SK-N-SH treated with all-trans-retinoic acid at 6 μM for 48 hours (cell line): ENCODE measurements around the gene COL6A3.

Source experiments
- ATAC-seq: fragments of 200-7000 bp; cut with Tn5 transposase; 3 replicates; pipeline ENCODE4 v1.9.1; 2020; ENCODE audit warnings: mild to moderate bottlenecking, moderate library complexity
- ARNTL ChIP-seq: fragments of 450-650 bp; formaldehyde crosslinking; IDR thresholded peaks from 2 replicates; pipeline ENCODE4 v1.5.0; 2020; ENCODE audit warnings: low read depth, mild to moderate bottlenecking, moderate library complexity, borderline replicate concordance
- BACH2 ChIP-seq: fragments of 250-450 bp; sonication (Bioruptor Pico); IDR thresholded peaks from 2 replicates; pipeline ENCODE4 v1.9.0; 2021; ENCODE audit warnings: mild to moderate bottlenecking, borderline replicate concordance
- CSDC2 ChIP-seq: fragments of 250-450 bp; sonication (Bioruptor Pico); IDR thresholded peaks from 2 replicates; pipeline ENCODE4 v1.5.0; 2020; ENCODE audit warnings: mild to moderate bottlenecking, moderate library complexity
- CSRNP3 ChIP-seq: fragments of 250-450 bp; sonication (Bioruptor Pico); IDR thresholded peaks from 2 replicates; pipeline ENCODE4 v1.5.1; 2021; ENCODE audit warnings: mild to moderate bottlenecking, moderate library complexity
- ESRRG ChIP-seq: fragments of 250-450 bp; sonication (Bioruptor Pico); IDR thresholded peaks from 2 replicates; pipeline ENCODE4 v1.6.1; 2021; ENCODE audit warnings: mild to moderate bottlenecking
- GLIS3 ChIP-seq: fragments of 250-450 bp; sonication (Bioruptor Pico); IDR thresholded peaks from 2 replicates; pipeline ENCODE4 v1.5.0; 2020; ENCODE audit warnings: mild to moderate bottlenecking, moderate library complexity
- ISL1 ChIP-seq: fragments of 250-450 bp; sonication (Bioruptor Pico); IDR thresholded peaks from 2 replicates; pipeline ENCODE4 v2.1.2; 2022; ENCODE audit warnings: mild to moderate bottlenecking, moderate library complexity
- OSR1 ChIP-seq: fragments of 250-450 bp; sonication (Bioruptor Pico); IDR thresholded peaks from 2 replicates; pipeline ENCODE4 v1.8.0; 2022; ENCODE audit warnings: moderate library complexity, mild to moderate bottlenecking, inconsistent platforms
- PPARA ChIP-seq: fragments of 250-450 bp; sonication (Bioruptor Pico); IDR thresholded peaks from 2 replicates; pipeline ENCODE4 v1.5.0; 2020; ENCODE audit warnings: mild to moderate bottlenecking, borderline replicate concordance
- RARB ChIP-seq: fragments of 250-450 bp; sonication (Bioruptor Pico); IDR thresholded peaks from 2 replicates; pipeline ENCODE4 v1.8.0; 2021; ENCODE audit warnings: mild to moderate bottlenecking, moderate library complexity
- SNAI2 ChIP-seq: fragments of 250-450 bp; sonication (Bioruptor Pico); IDR thresholded peaks from 2 replicates; pipeline ENCODE4 v1.5.0; 2020; ENCODE audit warnings: mild to moderate bottlenecking, moderate library complexity
- TOX ChIP-seq: fragments of 250-450 bp; sonication (Bioruptor Pico); IDR thresholded peaks from 2 replicates; pipeline ENCODE4 v1.8.0; 2021; ENCODE audit warnings: mild to moderate bottlenecking, moderate library complexity, borderline replicate concordance
- ZC3H10 ChIP-seq: fragments of 250-450 bp; sonication (Bioruptor Pico); IDR thresholded peaks from 2 replicates; pipeline ENCODE4 v1.5.1; 2021; ENCODE audit warnings: mild to moderate bottlenecking, moderate library complexity
- ZFP3 ChIP-seq: fragments of 250-450 bp; sonication (Bioruptor Pico); IDR thresholded peaks from 2 replicates; pipeline ENCODE4 v1.5.0; 2020; ENCODE audit warnings: mild to moderate bottlenecking, moderate library complexity
- ZFP30 ChIP-seq: fragments of 450-650 bp; formaldehyde crosslinking; IDR thresholded peaks from 2 replicates; pipeline ENCODE4 v1.5.0; 2022; ENCODE audit warnings: mild to moderate bottlenecking, moderate library complexity
- ZNF565 ChIP-seq: fragments of 450-650 bp; formaldehyde crosslinking; conservative IDR thresholded peaks from 2 replicates; pipeline ENCODE4 v1.5.0; 2020; ENCODE audit warnings: low read depth, mild to moderate bottlenecking, moderate library complexity
- ZNF70 ChIP-seq: fragments of 450-650 bp; formaldehyde crosslinking; IDR thresholded peaks from 2 replicates; pipeline ENCODE4 v1.5.0; 2020; ENCODE audit warnings: mild to moderate bottlenecking, moderate library complexity
- ZNF8 ChIP-seq: fragments of 450-650 bp; formaldehyde crosslinking; IDR thresholded peaks from 2 replicates; pipeline ENCODE4 v1.5.0; 2020; ENCODE audit warnings: mild to moderate bottlenecking, moderate library complexity
- TF ChIP-seq, protein P1 (sequence below): fragments of 250-450 bp; sonication (Bioruptor Pico); IDR thresholded peaks from 2 replicates; pipeline ENCODE4 v1.5.0; 2020; ENCODE audit warnings: mild to moderate bottlenecking, moderate library complexity
- TF ChIP-seq, protein P2 (sequence below): fragments of 250-450 bp; sonication (Bioruptor Pico); IDR thresholded peaks from 2 replicates; pipeline ENCODE4 v1.5.1; 2020; ENCODE audit warnings: low read depth, mild to moderate bottlenecking, moderate library complexity
- TF ChIP-seq, protein P3 (sequence below): fragments of 250-450 bp; sonication (Bioruptor Pico); IDR thresholded peaks from 2 replicates; pipeline ENCODE4 v1.8.0; 2021; ENCODE audit warnings: low read depth, mild to moderate bottlenecking, moderate library complexity, borderline replicate concordance

Gene COL6A3

DNA sequence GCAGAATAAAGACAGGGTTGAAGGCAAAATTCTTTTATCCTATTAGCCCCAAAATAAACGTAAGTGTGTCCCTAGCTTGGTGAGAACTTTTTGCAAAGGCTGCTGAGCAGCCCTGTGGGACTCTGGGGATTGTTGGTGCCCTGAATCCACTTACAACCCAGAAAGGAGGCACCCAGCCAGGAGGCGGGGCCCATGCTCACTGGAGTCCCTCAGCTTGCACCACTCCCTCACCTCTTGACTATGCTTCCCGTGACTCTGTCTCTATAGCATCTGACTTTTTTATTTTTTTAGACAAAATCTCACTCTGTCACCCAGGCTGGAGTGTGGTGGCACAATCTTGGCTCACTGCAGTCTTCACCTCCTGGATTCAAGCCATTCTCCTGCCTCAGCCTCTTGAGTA, 15.8 kb upstream of the COL6A3 start:
- ATAC-seq: no peak
- TF ChIP-seq ZNF565 (CRISPR knock-in tag): no peak
- no peak for TF ChIP-seq GLIS3 (CRISPR knock-in tag)
- no peak for TF ChIP-seq CSDC2 (CRISPR knock-in tag)
- no peak for TF ChIP-seq ARNTL (CRISPR knock-in tag)
- TF ChIP-seq RARB (CRISPR knock-in tag): no peak
- TF ChIP-seq ZNF8 (CRISPR knock-in tag): no peak
- TF ChIP-seq TOX (CRISPR knock-in tag): no peak
- TF ChIP-seq, protein P1, sequence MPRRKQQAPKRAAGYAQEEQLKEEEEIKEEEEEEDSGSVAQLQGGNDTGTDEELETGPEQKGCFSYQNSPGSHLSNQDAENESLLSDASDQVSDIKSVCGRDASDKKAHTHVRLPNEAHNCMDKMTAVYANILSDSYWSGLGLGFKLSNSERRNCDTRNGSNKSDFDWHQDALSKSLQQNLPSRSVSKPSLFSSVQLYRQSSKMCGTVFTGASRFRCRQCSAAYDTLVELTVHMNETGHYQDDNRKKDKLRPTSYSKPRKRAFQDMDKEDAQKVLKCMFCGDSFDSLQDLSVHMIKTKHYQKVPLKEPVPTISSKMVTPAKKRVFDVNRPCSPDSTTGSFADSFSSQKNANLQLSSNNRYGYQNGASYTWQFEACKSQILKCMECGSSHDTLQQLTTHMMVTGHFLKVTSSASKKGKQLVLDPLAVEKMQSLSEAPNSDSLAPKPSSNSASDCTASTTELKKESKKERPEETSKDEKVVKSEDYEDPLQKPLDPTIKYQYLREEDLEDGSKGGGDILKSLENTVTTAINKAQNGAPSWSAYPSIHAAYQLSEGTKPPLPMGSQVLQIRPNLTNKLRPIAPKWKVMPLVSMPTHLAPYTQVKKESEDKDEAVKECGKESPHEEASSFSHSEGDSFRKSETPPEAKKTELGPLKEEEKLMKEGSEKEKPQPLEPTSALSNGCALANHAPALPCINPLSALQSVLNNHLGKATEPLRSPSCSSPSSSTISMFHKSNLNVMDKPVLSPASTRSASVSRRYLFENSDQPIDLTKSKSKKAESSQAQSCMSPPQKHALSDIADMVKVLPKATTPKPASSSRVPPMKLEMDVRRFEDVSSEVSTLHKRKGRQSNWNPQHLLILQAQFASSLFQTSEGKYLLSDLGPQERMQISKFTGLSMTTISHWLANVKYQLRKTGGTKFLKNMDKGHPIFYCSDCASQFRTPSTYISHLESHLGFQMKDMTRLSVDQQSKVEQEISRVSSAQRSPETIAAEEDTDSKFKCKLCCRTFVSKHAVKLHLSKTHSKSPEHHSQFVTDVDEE: no peak
- TF ChIP-seq, protein P2, sequence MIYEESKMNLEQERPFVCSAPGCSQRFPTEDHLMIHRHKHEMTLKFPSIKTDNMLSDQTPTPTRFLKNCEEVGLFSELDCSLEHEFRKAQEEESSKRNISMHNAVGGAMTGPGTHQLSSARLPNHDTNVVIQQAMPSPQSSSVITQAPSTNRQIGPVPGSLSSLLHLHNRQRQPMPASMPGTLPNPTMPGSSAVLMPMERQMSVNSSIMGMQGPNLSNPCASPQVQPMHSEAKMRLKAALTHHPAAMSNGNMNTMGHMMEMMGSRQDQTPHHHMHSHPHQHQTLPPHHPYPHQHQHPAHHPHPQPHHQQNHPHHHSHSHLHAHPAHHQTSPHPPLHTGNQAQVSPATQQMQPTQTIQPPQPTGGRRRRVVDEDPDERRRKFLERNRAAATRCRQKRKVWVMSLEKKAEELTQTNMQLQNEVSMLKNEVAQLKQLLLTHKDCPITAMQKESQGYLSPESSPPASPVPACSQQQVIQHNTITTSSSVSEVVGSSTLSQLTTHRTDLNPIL (CRISPR knock-in tag): no peak
- no peak for TF ChIP-seq ZC3H10
- TF ChIP-seq SNAI2: no peak
- no peak for TF ChIP-seq BACH2 (CRISPR knock-in tag)
- TF ChIP-seq ZNF70: no peak
- TF ChIP-seq OSR1 (CRISPR knock-in tag): no peak
- TF ChIP-seq ZFP30 (CRISPR knock-in tag): no peak
- TF ChIP-seq, protein P3, sequence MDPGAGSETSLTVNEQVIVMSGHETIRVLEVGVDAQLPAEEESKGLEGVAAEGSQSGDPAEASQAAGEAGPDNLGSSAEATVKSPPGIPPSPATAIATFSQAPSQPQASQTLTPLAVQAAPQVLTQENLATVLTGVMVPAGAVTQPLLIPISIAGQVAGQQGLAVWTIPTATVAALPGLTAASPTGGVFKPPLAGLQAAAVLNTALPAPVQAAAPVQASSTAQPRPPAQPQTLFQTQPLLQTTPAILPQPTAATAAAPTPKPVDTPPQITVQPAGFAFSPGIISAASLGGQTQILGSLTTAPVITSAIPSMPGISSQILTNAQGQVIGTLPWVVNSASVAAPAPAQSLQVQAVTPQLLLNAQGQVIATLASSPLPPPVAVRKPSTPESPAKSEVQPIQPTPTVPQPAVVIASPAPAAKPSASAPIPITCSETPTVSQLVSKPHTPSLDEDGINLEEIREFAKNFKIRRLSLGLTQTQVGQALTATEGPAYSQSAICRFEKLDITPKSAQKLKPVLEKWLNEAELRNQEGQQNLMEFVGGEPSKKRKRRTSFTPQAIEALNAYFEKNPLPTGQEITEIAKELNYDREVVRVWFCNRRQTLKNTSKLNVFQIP (CRISPR knock-in tag): no peak
- no peak for TF ChIP-seq PPARA

- TF ChIP-seq ZNF565 (CRISPR knock-in tag): no peak
- no peak for TF ChIP-seq ISL1
- TF ChIP-seq OSR1 (CRISPR knock-in tag): no peak
- no peak for ATAC-seq
These were observed 14.0 kb upstream of the COL6A3 start for GRCh38 chr2:237427769-237428506.

DNA sequence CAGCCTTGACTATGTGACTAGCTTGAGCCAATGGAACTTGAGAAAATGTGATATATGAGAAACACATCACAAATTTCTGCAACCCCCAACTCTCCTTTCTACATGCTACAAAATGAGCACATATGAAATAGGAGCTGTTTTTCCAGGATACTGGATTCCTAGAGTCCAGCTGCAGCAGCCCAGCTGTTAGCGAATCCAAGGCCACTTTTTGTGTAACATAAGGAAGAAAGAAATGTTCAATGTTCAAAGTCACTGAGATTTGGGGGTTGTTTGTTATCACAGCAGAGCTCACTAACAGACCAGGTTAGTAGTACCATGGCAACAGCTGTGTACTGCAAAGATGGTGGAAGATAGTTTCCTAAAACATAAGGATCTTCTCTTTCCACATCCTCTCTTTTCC, 12.6 kb upstream of the COL6A3 start:
- TF ChIP-seq ARNTL (CRISPR knock-in tag) (no peak), ESRRG (CRISPR knock-in tag) (no peak), TOX (CRISPR knock-in tag) (no peak), CSDC2 (CRISPR knock-in tag) (no peak), GLIS3 (CRISPR knock-in tag) (no peak), SNAI2 (no peak), OSR1 (CRISPR knock-in tag) (no peak), ZFP3 (CRISPR knock-in tag) (no peak), CSRNP3 (CRISPR knock-in tag) (no peak), BACH2 (CRISPR knock-in tag) (no peak)
- TF ChIP-seq, protein P1: no peak
- TF ChIP-seq, protein P2 (CRISPR knock-in tag): no peak
- ATAC-seq: no peak
